Hepatocyte (in vitro differentiated cells): Measurements from ENCODE around the gene OR2L13.

ENCODE experiments used
- CTCF ChIP-seq: fragments of 200-600 bp; sonication (generic); IDR thresholded peaks from 2 replicates; pipeline ENCODE4 v1.5.1; 2016; ENCODE audit warnings: antibody characterized with exemption, mild to moderate bottlenecking; ENCODE audit not compliant: poor library complexity
- EZH2 ChIP-seq: fragments of 200-600 bp; sonication (generic); IDR thresholded peaks from 2 replicates; pipeline ENCODE4 v1.6.1; 2016; ENCODE audit warnings: antibody characterized with exemption, mild to moderate bottlenecking, borderline replicate concordance
- EZH2phosphoT487 ChIP-seq: fragments of 200-600 bp; sonication (generic); IDR thresholded peaks from one replicate; pipeline ENCODE4 v1.6.1; 2018; ENCODE audit warnings: antibody characterized with exemption, mild to moderate bottlenecking, low read depth, moderate library complexity; ENCODE audit not compliant: unreplicated experiment, severe bottlenecking

GRCh38 chr1:248102847-248103246, 7.9 kb downstream of the OR2L13 start:
- TF ChIP-seq EZH2 (no peak), CTCF (no peak), EZH2phosphoT487 (no peak)
